Stimulated activated CD4-positive, alpha-beta T cell treated with anti-CD3 and anti-CD28 coated beads, Interleukin-12 subunit alpha, Interleukin-12 subunit beta, amount 100 ng/mL, for 48 hours (primary cell): ENCODE data around the gene PUM1.
A peak's percentile ranks its signal among the peaks of the same experiment; 100 is the strongest.

Experiments used
- DNase-seq, 3 donors: peaks; one replicate each; pipeline ENCODE4 v3.0.0-alpha.2; 2020; ENCODE audit warnings: low read depth in 2 of 3, low spot score in 1 of 3

PUM1 gene

GRCh38 chr1:31029026-31029425 is 36.5 kb downstream of the PUM1 start:
- DNase-seq = no peak

DNA sequence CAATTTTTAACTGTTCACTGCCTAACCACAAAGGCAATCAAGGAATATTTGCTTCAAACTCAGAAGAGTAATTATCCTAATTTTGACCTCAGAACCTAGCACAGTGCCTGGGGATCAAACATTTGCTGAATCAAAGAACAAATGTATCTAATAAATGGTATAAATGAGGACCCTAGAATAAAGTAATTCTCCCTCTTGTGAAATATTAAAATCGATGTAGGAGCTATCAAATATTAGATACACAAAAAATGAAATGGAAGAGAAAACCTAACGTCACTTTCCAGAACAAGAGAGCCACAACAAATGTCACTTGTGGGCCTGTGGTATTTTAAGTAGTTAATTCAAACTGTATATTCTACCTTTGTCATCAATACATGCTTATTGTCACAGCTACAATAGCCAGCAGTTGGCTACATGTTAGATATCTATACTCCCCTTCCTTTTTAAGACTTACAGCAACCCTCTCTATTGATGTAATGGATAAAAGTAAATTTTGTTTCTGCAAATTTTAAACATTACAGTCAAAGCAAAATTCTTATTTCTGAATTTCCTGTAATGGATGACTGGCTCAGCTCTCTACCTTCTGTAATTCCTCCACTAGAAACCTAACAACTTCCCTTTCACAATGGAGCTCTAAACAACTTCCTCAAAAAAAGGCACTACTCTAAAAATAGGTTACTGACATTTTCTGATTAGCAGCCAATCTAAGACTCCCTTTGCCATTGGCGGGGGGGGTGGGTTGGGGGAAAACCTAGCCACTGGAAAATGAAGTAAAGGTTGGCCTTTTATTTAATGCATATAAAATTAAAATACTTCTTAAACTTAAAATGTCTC is 37.6 kb downstream of the PUM1 start:
- DNase-seq = no peak

- DNase-seq = no peak
Observed at GRCh38 chr1:31022259-31022658, 43.3 kb downstream of the PUM1 start.

DNA sequence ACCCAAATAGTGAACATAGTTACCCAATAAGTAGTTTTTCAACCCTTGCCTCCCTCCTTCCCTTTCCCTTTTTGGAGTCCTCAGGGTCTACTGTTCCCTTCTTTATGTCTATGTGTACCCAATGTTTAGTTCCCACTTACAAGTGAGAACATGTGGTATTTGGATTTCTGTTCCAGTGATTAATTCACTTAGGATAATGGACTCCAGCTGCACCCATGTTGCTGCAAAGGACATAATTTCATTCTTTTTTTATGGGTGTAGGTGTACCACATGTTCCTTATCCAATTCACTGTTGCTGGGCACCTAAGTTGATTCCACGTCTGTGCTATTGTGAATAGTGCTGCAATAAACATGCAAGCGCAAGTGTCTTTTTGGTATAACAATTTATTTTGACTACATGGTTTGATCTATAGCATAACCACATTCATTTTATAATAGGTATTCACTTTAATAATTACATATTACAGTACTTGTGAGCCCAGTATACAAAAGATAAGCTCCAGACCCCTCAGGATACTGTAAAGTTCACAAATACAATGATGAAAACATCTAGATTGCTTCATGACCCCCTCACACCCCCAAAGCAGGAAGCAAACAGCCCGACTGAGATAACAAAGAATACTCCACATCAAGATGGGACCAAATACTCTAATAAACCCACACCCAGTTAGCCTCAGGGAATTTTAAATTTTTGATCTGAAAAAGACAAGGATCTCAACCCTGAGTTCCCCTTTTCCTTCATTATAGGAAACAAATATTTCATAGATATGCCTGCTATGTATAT is 45.3 kb downstream of the PUM1 start:
- DNase-seq = no peak

GRCh38 chr1:31019401-31019800 is 46.1 kb downstream of the PUM1 start:
- DNase-seq = no peak

DNA sequence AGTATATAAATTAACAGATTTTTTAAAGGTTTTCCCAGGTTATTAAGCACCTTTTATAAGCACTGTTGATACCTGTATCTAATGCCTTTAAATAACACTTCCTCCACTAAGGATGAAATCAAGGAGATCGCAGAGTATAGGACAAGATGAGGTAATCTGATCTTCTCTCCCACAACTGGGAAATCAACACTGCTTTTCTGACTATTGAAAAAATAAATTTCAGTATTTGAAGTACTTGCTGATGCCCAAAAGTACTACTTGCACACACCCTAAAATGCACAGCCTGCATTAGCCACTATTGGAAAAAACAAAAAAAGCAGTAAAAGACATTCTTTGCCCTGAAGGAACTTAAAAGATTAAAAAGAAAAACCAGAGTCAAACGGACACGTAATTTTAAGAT is 48.6 kb downstream of the PUM1 start:
- DNase-seq = no peak

GRCh38 chr1:31013187-31013864 is 52.2 kb downstream of the PUM1 start:
- DNase-seq = no peak

GRCh38 chr1:31012210-31012924 is 53.1 kb downstream of the PUM1 start:
- no peak for DNase-seq

- DNase-seq = no peak
Observed at GRCh38 chr1:31011719-31012118, 53.8 kb downstream of the PUM1 start.

- DNase-seq = peak in 2 of 3 donors; percentile 4 to 42
Observed at GRCh38 chr1:31010086-31010989, 55.2 kb downstream of the PUM1 start.

GRCh38 chr1:31007462-31007991 is 58.0 kb downstream of the PUM1 start:
- no peak for DNase-seq

- no peak for DNase-seq
Observed at GRCh38 chr1:31006747-31007146, 58.8 kb downstream of the PUM1 start.

GRCh38 chr1:31005617-31006166 is 59.8 kb downstream of the PUM1 start:
- no peak for DNase-seq

- no peak for DNase-seq
Observed at GRCh38 chr1:31005198-31005597, 60.3 kb downstream of the PUM1 start.

GRCh38 chr1:31004231-31004621 is 61.3 kb downstream of the PUM1 start:
- no peak for DNase-seq

GRCh38 chr1:31003613-31004230 is 61.8 kb downstream of the PUM1 start:
- no peak for DNase-seq

DNA sequence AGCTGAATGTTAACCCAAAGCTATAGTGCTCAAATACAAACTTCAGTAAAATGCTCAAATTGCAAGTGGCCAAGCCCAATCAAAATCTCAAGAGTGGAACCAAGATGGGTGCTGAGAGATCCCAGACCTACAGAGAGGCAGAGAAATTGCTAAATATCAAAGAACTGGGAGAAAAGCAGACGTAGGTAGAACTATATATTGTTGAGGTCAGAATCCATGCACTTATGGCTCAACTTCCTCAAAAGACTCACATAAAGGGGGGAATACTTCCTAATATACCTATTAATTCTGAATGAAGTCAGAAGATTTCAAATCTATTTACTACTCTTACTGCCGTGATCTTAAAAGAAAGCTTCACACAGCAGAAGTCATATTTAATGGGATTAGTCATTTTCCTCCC is 65.2 kb downstream of the PUM1 start:
- no peak for DNase-seq

- DNase-seq = no peak
Observed at GRCh38 chr1:30998887-30999286, 66.6 kb downstream of the PUM1 start.

DNA sequence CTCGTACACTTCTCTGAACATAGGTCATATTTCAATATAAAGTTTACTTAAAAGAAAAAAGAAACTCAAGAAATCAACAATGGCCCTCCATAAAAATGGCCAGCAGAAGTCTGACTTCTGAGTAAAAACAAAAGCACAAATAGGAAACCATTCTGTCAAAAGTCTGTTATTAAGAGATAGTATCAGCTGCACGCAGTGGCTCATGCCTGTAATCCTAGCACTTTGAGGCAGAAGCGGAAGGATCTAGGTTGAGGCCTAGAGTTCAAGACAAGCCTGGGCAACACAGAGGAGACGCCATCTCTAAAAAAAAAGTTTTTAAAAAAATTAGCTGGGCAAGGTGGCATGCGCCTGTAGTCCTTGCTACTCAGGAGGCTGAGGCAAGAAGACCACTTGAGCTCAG is 67.3 kb downstream of the PUM1 start:
- no peak for DNase-seq
